OCI-LY7 (cell line): ENCODE results near the gene PRRG4.

Source experiments
- EZH2phosphoT487 ChIP-seq: fragments of 200-600 bp; sonication (generic); IDR thresholded peaks from 2 replicates; pipeline ENCODE4 v1.6.1; 2018; ENCODE audit warnings: low read depth, borderline replicate concordance, mild to moderate bottlenecking, mixed run types, antibody characterized with exemption, low read length, moderate library complexity, mixed read lengths
- TF ChIP-seq, protein P1 (sequence below): fragments of 200-600 bp; sonication (generic); conservative IDR thresholded peaks from 2 replicates; pipeline ENCODE4 v1.5.1; 2014; ENCODE audit warnings: mild to moderate bottlenecking, antibody characterized with exemption, low read length, moderate library complexity, mixed read lengths

- TF ChIP-seq, protein P1, sequence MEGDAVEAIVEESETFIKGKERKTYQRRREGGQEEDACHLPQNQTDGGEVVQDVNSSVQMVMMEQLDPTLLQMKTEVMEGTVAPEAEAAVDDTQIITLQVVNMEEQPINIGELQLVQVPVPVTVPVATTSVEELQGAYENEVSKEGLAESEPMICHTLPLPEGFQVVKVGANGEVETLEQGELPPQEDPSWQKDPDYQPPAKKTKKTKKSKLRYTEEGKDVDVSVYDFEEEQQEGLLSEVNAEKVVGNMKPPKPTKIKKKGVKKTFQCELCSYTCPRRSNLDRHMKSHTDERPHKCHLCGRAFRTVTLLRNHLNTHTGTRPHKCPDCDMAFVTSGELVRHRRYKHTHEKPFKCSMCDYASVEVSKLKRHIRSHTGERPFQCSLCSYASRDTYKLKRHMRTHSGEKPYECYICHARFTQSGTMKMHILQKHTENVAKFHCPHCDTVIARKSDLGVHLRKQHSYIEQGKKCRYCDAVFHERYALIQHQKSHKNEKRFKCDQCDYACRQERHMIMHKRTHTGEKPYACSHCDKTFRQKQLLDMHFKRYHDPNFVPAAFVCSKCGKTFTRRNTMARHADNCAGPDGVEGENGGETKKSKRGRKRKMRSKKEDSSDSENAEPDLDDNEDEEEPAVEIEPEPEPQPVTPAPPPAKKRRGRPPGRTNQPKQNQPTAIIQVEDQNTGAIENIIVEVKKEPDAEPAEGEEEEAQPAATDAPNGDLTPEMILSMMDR: no peak
- TF ChIP-seq EZH2phosphoT487: no peak
Observed at GRCh38 chr11:32840587-32840986, 10.9 kb downstream of the PRRG4 start.
